ENCODE results near the gene OPHN1. TPM values are rescaled to one million over a fixed set of nuclear protein-coding genes. Genes with fewer than 3 reads are reported as not detected.
A peak's percentile ranks its signal among the peaks of the same experiment; 100 is the strongest.

OPHN1 gene, protein sequence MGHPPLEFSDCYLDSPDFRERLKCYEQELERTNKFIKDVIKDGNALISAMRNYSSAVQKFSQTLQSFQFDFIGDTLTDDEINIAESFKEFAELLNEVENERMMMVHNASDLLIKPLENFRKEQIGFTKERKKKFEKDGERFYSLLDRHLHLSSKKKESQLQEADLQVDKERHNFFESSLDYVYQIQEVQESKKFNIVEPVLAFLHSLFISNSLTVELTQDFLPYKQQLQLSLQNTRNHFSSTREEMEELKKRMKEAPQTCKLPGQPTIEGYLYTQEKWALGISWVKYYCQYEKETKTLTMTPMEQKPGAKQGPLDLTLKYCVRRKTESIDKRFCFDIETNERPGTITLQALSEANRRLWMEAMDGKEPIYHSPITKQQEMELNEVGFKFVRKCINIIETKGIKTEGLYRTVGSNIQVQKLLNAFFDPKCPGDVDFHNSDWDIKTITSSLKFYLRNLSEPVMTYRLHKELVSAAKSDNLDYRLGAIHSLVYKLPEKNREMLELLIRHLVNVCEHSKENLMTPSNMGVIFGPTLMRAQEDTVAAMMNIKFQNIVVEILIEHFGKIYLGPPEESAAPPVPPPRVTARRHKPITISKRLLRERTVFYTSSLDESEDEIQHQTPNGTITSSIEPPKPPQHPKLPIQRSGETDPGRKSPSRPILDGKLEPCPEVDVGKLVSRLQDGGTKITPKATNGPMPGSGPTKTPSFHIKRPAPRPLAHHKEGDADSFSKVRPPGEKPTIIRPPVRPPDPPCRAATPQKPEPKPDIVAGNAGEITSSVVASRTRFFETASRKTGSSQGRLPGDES
- polyA plus RNA-seq (ENCODE audit: insufficient read length in 3 of 3) = 1 to 10 TPM; 7.4 to 8.3 (median 8.0) TPM

DNA sequence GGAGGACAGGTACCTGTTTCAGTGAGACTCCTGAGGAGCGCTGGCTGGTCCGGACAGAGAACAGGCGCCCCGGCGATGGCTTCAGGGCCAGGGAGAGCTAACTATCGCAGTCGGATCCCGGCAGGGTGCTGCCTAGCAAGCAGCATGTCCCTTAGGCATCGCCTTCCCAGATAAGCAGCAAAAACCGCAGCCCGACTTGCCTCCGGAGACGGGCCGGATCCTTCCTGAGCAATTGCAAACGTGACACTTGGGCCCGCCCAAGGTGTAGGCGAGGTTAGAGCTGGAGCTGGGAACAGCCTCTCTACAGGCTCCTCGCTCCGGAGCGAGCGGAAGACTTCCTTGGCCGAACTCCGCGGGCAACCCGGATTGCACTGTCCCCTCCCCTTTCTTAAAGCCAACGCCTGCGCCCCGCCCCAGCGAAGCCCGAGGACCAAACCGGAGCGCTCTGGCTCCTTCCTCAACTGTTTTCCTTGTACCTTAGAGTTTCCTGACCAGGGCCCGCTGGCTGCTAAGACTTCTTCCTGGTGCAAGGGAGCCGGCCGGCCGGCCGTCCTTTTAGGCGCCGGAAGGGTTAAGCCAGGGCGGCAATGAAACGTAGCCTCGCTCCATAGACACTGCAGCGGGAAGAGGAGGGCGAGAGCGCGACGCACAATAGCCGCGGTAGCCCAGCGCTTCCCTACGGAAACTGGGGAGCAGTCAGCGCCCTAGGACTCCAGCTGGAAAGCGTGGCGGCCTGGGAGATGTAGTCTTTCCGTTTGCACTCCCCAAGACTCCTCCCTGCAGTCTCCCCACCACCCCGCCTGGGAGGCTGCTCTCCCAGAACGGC, at the start of gene OPHN1:
OPHN1 (minus strand) TSS at position 341 of the 826 bp plus-strand sequence. CDS start 475 bp downstream, outside the sequence.
- peak in 2 of 3 donors; percentile 18 to 46 for DNase-seq (ENCODE audit: low read depth in 3 of 3, low spot score in 2 of 3)

DNA sequence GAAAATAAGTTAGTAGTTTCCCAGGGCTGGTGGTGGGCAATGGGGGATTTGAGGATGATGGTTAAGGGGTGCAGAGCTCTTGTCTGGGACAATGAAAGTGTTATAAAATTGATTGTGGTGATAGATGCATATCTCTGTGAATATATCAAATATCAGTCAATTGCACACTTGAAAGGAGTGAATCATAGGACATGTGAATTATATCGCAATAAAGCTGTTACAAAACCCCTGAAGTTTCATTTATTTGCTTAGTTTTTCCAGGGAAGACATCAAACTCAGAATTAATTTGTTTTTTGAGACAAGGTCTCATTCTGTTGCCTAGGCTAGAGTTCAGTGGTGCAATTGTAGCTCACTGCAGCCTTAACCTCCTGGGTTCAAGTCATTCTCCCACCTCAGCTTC, 47.7 kb upstream of the OPHN1 start:
- no peak for DNase-seq (ENCODE audit: low read depth in 3 of 3, low spot score in 2 of 3)

DNA sequence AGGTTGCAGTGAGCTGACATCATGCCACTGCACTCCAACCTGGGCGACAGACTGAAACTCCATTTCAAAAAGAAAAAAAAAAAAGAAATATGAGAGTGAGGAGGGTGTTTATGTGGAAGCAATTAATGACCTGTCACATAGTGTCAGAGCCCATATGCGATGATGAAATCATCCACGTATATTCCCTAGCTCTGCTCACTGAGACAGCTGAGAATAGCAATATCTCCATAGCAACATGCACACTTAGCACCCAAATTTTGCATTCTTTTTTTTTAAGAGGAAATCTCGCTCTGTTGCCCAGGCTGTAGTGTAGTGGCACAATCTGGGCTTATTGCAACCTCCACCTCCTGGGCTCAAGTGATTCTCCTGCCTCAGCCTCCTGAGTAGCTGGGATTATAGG, 31.5 kb upstream of the OPHN1 start:
- DNase-seq (ENCODE audit: low read depth in 3 of 3, low spot score in 2 of 3) = no peak

DNA sequence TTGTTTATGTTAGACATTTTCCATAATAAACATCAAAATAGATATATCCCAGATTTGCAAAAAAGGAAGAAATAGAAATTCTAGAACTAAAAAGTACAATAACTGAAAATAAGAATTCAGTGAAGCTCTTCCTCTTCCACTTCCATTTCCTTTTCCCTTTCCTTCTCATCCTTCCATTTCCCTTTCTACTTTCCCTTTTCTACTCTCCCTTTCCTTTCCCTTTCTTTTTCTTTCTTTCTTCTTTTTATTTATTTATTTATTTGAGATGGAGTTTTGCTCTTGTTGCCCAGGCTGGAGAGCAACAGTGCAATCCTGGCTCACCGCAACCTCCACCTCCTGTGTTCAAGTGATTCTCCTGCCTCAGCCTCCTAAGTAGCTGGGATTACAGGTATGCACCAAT, 30.6 kb upstream of the OPHN1 start:
- DNase-seq (ENCODE audit: low read depth in 3 of 3, low spot score in 2 of 3) = no peak

DNA sequence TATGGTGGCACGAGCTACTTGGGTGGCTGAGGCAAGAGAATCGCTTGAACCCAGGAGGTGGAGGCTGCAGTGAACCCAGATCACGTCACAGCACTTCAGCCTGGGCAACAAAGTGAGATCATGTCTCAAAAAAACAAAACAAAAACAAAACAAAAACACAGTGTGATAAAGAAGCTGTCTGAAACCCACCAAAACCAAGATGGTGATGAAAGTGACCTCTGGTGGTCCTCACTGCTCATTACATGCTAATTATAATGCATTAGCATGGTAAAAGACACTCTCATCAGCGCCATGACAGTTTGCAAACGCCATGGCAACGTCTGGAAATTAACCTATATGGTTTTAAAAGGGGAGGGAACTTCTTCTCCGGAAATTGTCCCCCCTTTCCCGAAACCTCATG, 29.4 kb upstream of the OPHN1 start:
- no peak for DNase-seq (ENCODE audit: low read depth in 3 of 3, low spot score in 2 of 3)

DNA sequence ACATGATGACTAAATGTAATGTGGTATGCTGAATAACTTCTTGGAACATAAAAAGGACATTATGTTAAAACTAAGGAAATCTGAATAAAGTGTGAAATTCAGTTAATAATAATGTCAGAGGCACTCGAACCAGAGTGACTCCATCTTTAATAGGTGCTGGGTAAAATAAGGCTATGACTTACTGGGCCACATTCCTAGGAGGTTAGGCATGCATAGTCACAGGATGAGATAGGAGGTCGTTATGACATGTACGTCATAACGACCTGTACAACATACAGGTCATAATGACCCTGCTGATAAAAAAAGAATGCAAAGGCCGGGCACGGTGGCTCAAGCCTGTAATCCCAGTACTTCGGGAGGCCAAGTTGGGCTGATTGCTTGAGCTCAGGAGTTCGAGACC, 28.9 kb upstream of the OPHN1 start:
- DNase-seq (ENCODE audit: low read depth in 3 of 3, low spot score in 2 of 3) = no peak

DNA sequence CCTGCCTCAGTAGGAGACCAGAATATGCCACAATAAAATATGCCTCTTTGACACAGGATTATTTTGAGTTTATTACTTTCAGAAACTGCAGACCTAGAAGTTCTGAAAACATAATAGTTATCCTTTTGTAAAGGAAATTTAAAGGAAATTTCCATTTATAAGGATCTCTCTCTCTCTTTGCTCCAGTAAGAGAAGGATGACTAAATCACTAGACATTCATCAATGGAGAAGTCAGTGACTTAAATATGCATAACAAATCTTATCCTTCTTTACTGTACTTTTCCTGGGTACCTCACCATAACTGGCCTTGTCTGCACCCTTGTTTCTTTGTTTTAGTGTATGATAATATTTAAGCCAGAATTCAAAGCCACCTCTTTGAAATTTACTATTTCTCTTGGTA, 28.3 kb upstream of the OPHN1 start:
- DNase-seq (ENCODE audit: low read depth in 3 of 3, low spot score in 2 of 3) = no peak

DNA sequence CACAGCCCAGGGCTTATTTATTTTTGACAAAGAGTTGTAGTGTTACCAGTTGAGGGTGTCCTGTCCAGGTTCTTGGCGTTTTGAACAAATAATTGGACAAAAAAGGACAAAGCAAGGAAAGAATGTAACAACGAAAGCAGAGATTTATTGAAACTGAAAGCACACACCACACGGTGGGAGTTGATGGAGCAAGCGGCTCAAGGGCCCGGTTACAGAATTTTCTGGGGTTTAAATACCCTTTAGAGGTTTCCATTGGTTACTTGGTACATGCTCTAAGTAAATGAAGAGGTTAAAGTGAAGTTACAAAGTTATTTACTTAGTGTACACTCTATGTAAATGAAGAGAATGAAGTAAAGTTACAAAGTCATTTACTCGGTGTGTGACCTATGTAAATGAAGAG, 27.8 kb upstream of the OPHN1 start:
- DNase-seq (ENCODE audit: low read depth in 3 of 3, low spot score in 2 of 3) = no peak

DNA sequence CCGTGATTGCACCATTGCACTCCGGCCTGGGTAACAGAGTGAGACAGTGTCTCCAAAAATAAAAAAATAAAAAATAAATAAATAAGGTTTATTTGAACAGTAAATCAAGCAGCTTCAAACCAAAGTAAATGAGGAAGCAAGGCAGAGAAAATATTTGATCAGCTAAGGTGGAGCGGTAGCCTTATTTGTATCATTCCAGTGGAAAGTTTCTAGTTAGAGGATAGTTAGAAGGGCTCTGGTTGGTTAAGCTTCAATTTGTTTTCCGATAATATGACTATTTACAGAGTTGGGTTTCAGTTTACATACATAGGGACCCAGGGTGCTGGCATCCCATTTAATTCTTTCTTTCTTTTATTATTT, 21.8 kb upstream of the OPHN1 start:
- DNase-seq (ENCODE audit: low read depth in 3 of 3, low spot score in 2 of 3) = no peak

DNA sequence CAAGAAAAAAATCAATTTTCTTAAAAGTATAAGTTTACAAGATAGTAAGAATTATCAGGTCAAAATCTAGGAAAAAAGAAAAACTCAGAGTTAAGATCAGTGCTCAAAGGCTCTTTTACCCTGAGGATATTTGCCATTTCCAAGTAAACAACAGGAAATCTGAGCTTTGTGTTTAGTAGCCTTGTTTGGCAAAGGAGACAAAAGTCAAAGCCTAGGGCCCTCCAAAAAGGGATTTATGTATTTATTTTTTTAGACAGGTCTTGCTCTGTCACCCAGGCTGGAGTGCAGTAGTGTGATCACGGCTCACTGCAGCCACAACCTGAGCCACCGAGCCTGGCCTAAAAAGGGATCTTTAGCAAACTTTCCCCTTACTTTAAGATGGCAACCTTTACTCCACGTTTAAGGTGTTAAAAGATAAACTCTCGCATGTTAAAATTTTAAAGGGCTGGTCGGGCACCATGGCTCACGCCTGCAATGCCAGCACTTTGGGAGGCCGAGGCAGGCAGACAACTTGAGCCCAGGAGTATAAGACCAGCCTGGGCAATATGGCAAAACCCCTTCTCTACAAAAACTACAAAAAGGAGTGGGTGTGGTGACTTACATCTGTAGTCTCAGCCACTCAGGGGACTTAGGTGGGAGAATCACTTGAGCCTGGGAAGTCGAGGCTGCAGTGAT, 21.3 kb upstream of the OPHN1 start:
- no peak for DNase-seq (ENCODE audit: low read depth in 3 of 3, low spot score in 2 of 3)

DNA sequence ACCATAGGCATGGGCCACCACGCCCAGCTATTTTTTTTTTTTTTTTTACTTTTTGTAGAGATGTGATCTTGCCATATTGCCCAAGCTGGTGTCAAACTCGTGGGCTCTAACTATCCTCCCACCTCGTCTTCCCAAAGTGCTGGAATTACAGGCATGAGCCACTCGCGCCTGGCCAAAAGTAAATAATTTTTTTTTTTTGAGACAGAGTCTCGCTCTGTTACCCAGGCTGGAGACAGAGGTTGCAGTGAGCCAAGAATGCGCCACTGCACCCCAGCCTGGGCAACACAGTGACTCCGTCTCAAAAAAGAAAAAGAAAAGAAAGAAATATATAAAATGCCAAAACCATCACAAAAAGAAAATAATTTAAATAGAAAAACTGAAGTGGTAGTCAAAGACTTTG, 18.4 kb upstream of the OPHN1 start:
- no peak for DNase-seq (ENCODE audit: low read depth in 3 of 3, low spot score in 2 of 3)

DNA sequence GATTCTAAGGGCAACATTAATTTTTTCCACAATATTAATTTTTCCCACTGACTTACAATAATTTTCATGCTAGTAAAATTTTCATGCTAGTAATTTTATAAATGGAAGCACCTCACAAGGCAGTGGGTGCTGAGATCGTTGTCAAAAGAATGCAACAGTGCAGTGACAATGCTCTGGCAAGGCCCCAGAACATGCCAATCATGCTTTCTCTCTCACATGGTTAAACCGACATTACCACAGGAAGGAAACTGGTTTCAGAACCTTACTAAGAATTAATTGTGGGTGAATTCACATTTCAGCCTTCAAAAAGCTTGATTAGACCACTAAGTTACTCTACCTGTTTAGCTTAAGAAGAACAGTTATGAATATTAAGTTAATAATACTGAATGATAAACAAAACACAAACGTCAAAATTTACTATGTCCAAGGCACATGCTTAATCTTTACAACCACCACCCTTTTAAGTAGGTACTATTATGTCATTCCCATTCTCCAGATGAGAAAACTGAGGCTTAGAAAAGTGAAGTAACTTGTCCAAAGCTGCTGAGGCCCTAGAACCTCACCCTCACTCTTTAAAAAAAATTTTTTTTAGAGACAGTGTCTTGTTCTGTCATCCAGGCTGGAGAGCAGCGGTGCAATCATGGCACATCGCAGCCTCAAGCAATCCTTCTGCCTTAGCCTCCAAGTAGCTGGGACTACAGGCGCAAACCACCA, 10.0 kb upstream of the OPHN1 start:
- DNase-seq (ENCODE audit: low read depth in 3 of 3, low spot score in 2 of 3) = no peak

DNA sequence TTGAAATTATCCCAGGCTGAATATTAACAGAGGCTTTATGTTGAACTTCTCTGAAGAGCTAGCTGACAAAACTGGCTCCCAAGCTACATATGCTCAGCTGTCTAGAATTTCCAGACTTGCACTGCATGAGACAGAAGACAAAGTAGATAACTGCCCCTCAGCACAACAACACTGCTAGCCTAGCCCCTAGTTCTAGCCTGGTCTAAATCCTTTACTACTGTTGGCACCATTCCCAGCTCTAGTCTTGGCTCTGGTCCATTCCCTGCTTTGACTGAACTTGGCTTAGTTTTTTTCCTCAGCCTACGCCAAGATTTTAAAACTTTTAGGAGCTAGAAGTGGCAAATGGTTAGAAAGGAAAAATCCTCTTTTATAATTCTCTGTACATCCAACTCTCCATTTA, 7.6 kb upstream of the OPHN1 start:
- peak; percentile 47 to 63 (median 59) for DNase-seq (ENCODE audit: low read depth in 3 of 3, low spot score in 2 of 3)

DNA sequence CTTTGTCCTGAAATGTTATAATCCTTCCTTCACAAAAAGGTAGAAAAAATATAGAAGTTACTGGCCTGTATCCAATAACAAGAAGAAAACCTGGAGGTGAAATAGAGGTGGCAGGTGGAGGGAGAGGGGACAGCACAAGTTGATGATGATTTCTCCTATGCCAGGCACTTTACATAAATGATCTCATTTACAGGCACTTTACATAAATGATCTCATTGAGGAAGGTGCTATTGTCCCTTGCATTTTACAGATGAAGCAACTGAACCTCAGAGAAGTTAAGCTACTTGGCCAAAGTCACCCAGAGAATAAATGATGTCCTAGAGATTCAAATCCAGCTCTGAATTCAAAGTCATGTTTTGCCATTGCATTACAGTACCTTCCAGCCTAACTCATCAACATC, 7.1 kb upstream of the OPHN1 start:
- no peak for DNase-seq (ENCODE audit: low read depth in 3 of 3, low spot score in 2 of 3)

DNA sequence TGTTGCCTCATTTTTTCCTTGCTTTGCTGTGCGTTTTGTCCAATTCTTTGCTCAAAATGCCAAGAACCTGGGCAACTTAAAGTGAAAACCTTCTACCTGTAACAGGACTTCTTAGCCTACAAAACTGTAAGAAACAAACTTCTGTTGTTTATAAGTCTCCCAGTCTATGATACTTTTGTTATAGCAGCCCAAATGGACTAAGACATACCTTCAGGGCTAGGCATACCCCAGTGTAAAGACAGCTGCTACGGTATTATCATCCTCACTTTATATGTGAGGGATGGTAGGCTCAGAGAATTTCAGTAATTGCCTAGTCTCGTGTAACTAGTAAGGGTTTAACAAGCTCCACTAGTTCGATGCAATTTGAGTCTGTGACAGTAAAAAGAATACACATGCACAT, 6.0 kb upstream of the OPHN1 start:
- DNase-seq (ENCODE audit: low read depth in 3 of 3, low spot score in 2 of 3) = no peak

DNA sequence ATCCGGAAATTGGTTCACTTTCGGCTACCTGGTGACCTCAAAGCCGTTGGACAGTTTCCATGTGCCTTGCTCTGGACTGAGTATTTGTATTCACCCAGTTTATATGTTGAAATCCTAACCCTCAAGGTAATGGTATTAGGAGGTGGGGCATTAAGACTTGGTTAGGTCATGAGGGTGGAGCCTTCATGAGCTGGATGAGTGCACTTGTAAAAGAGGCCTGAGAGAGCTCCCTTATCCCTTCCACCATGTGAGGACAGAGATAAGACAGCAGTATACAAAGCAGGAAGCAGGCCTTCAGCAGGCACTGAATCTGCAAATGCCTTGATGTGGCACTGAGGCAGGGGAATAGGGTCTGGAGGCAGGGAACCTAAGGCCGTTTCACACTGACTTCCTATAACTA, 5.3 kb upstream of the OPHN1 start:
- DNase-seq (ENCODE audit: low read depth in 3 of 3, low spot score in 2 of 3) = no peak

DNA sequence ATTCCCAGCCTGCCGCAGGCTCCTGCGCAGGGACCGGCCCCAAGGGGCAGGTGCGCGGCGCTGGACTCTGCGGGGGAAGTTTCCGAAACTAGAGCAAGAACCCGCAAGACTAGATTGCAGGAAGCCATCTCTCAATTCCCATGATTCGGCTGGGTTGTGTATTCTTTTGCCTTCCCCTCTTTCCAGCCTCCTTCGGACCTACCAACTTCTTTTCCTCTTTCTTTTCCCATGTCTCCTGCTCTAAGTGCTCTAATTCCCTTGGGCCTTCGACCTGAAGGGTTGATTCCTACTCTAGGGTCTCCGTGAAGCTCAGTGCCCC, 645 bp upstream of the OPHN1 start:
- DNase-seq (ENCODE audit: low read depth in 3 of 3, low spot score in 2 of 3) = peak in 1 of 3 donors; percentile 5

DNA sequence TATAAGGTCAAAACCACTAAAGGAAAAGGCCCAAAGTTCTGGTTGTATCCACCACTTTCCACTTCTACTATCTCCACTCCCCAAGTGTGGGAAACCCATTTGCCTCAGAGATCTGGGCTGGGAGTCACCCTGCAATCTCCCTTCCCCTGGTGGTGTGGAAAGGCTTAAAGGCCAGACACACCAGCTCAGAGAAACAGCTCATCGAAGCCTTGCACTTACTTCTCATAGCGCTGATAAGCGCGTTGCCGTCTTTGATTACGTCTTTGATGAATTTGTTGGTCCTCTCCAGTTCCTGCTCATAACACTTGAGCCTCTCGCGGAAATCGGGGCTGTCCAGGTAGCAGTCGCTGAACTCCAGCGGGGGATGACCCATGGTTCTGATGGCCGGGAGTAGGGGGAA, 647 bp downstream of the OPHN1 start:
- no peak for DNase-seq (ENCODE audit: low read depth in 3 of 3, low spot score in 2 of 3)

DNA sequence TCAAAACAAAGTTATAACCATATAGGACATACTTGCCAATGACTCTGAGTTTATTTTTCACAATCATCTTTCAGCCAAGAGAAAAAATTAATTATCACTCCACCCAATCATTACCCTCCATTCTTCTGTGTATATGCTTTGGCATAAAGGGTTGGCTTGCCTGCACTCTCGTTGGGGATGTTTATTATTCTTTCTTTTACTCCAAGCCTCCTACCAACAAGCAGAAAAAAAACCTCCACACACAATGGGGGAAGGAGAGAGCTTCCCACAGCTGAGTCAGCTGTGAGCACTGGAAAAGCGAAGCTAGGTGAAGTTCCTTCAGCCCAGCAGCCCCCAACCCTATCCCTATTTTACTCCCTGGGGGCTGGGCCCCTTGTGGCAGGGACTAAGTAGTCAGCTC, 1.5 kb downstream of the OPHN1 start:
- DNase-seq (ENCODE audit: low read depth in 3 of 3, low spot score in 2 of 3) = no peak

DNA sequence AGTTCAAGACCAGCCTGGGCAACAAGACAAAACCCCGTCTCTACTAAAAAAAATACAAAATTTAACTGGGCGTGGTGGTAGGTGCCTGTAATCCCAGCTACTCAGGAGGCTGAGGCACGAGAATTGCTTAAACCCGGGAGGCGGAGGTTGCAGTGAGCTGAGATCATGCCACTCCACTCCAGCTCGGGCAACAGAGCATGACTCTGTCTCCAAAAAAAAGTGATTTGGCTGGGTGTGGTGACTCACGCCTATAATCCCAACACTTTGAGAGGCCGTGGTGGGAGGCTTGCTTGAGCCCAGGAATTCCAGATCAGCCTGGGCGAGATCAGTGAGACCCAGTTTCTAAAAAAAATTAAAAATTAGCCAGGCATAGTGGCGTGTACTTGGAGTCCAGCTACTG, 4.1 kb downstream of the OPHN1 start:
- no peak for DNase-seq (ENCODE audit: low read depth in 3 of 3, low spot score in 2 of 3)
